ENCODE measurements around the gene LZTS3. TPM values are rescaled to one million over a fixed set of nuclear protein-coding genes. Genes with fewer than 3 reads are reported as not detected.

LZTS3 gene
- total and polyA plus RNA-seq, 2 of the 13 experiments (the other 11 are each of a cell fraction or from before 2014, with no cell fraction given) = 10.1 to 31.3 TPM

- TF ChIP-seq HNF1A (IDR thresholded peaks at IDR 0.05; ENCODE audit: low read depth) = no peak
- TF ChIP-seq HNF1A (CRISPR knock-in tag; IDR thresholded peaks at IDR 0.05; ENCODE audit: borderline replicate concordance) = peak; percentile 78
- peak; percentile 39 for TF ChIP-seq CCAR2 (optimal IDR thresholded peaks at IDR 0.05; ENCODE audit: low read depth, low read length)
- TF ChIP-seq RAD21 (CRISPR knock-in tag; IDR thresholded peaks at IDR 0.05) = peak; percentile 73
- peak; percentile 32; the same call in 1 of the 2 replicates for TF ChIP-seq PRDM4 (CRISPR knock-in tag; IDR thresholded peaks at IDR 0.05; ENCODE audit: borderline replicate concordance)
- TF ChIP-seq ZNF101 (CRISPR knock-in tag; IDR thresholded peaks at IDR 0.05; ENCODE audit: borderline replicate concordance, low read depth) = no peak; the same call in 1 of the 2 replicates
- no peak; the same call in 1 of the 2 replicates for TF ChIP-seq TFDP2 (CRISPR knock-in tag; IDR thresholded peaks at IDR 0.05)
- TF ChIP-seq ZNF224 (CRISPR knock-in tag; IDR thresholded peaks at IDR 0.05) = peak; percentile 99
- peak; percentile 28 for TF ChIP-seq CERS6 (CRISPR knock-in tag; IDR thresholded peaks at IDR 0.05)
- no peak; the same call in 1 of the 2 replicates for TF ChIP-seq ZFP1 (CRISPR knock-in tag; IDR thresholded peaks at IDR 0.05)
- TF ChIP-seq ADNP (CRISPR knock-in tag; IDR thresholded peaks at IDR 0.05) = no peak
- TF ChIP-seq ZFP36L1 (CRISPR knock-in tag; IDR thresholded peaks at IDR 0.05) = no peak
- peak; percentile 61 for TF ChIP-seq RBM39 (IDR thresholded peaks at IDR 0.05; ENCODE audit: low read depth, low read length, poor library complexity, severe bottlenecking)
- peak; percentile 37; the same call in 1 of the 2 replicates for TF ChIP-seq SMAD1 (CRISPR knock-in tag; IDR thresholded peaks at IDR 0.05; ENCODE audit: borderline replicate concordance, low read depth)
- TF ChIP-seq ZNF3 (CRISPR knock-in tag; IDR thresholded peaks at IDR 0.05) = 0 out of 2 replicates have a peak, but pooled peaks have one; percentile 11
- no peak; the same call in none of the 2 replicates for TF ChIP-seq ETS1 (CRISPR knock-in tag; IDR thresholded peaks at IDR 0.05)
- TF ChIP-seq HNRNPLL (IDR thresholded peaks at IDR 0.05; ENCODE audit: low read depth, low read length, poor library complexity, severe bottlenecking) = peak; percentile 73
- peak; percentile 70; the same call in 1 of the 2 replicates for TF ChIP-seq REPIN1 (CRISPR knock-in tag; IDR thresholded peaks at IDR 0.05; ENCODE audit: borderline replicate concordance, low read depth)
- no peak for TF ChIP-seq SYNCRIP (IDR thresholded peaks at IDR 0.05; ENCODE audit: insufficient read depth, low read depth, low read length)
Measured at GRCh38 chr20:3204124-3204794, 30.9 kb upstream of the LZTS3 start, which contains the start of gene DDRGK1 (continued).
